HEK293 (cell line): ENCODE data around the gene SEMA4B.

Source experiments
- CTCF ChIP-seq: fragments of 450-650 bp; formaldehyde crosslinking; IDR thresholded peaks from 2 replicates; pipeline ENCODE4 v1.5.1; 2016; ENCODE audit warnings: missing biosample characterization, missing genetic modification characterization
- ZBTB17 ChIP-seq: fragments of 450-650 bp; formaldehyde crosslinking; IDR thresholded peaks from 2 replicates; pipeline ENCODE4 v1.5.1; 2016; ENCODE audit warnings: missing biosample characterization, missing genetic modification characterization
- ZBTB8A ChIP-seq: fragments of 450-650 bp; formaldehyde crosslinking; IDR thresholded peaks from 2 replicates; pipeline ENCODE4 v1.5.1; 2016; ENCODE audit warnings: missing biosample characterization, missing genetic modification characterization
- ZFP37 ChIP-seq: fragments of 450-650 bp; formaldehyde crosslinking; IDR thresholded peaks from 2 replicates; pipeline ENCODE4 v1.5.1; 2016; ENCODE audit warnings: missing biosample characterization, missing genetic modification characterization
- ZNF274 ChIP-seq, 2 experiments: fragments of 200-500 bp in 1 of 2; fragments of 450-650 bp in 1 of 2; sonication (Bioruptor generic) in 1 of 2; formaldehyde crosslinking in 1 of 2; IDR thresholded peaks; 2 replicates each; pipeline versions ENCODE4 v1.5.1 to v1.6.1; 2014 to 2016; ENCODE audit warnings: borderline replicate concordance in 1 of 2, inconsistent platforms in 1 of 2, low read length in 1 of 2, missing biosample characterization in 1 of 2, missing genetic modification characterization in 1 of 2
- ZNF580 ChIP-seq: fragments of 450-650 bp; formaldehyde crosslinking; IDR thresholded peaks from 2 replicates; pipeline ENCODE4 v1.5.1; 2016; ENCODE audit warnings: missing biosample characterization, missing genetic modification characterization

- TF ChIP-seq CTCF (tag by site-specific recombination) (no peak), ZNF274 (IDR thresholded peaks at IDR 0.05; ENCODE audit: low read length) (no peak), ZNF274 (tag by site-specific recombination; IDR thresholded peaks at IDR 0.05; ENCODE audit: borderline replicate concordance) (no peak), ZBTB8A (tag by site-specific recombination) (no peak), ZNF580 (tag by site-specific recombination) (no peak), ZFP37 (tag by site-specific recombination) (no peak), ZBTB17 (tag by site-specific recombination) (no peak)
Observed at GRCh38 chr15:90241343-90242192, 40.4 kb downstream of the SEMA4B start.
